Ureter (tissue), 1 donor: Measurements from ENCODE around the gene PERP. TPM values are rescaled to one million over a fixed set of nuclear protein-coding genes. Genes with fewer than 3 reads are reported as not detected.

ENCODE experiments used
- DNase-seq: peaks from one replicate; pipeline ENCODE4 v3.0.0-alpha.2; 2020; ENCODE audit warnings: low spot score
- total RNA-seq: library from RNA; stranded (reverse); gene quantifications from one replicate; pipeline ENCODE4 v1.2.4, GENCODE V29; 2023
- donor health status: DM: yes; HTN: yes; CAD: no.

Gene PERP
- total RNA-seq, 1 donor from 2014 or later: 95.5 TPM

DNA sequence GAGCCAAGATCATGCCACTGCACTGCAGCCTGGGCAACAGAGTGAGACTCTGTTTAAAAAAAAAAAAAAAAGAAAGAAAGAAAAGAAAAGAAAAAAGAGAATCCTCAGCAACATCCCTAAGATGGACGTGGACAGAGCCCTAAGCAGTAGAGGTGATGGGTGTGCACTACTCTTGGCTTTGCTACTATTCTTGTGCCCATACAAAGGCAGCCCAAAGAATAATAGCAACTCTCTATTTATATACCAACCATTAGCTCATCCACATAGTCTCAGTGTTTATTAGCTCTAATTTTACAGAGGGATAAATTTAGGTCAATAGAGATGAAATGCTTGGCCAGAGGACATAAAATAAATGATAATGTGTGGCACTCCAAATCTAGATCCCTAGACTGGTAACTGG lies 62.2 kb downstream of the PERP start:
- no peak for DNase-seq

DNA sequence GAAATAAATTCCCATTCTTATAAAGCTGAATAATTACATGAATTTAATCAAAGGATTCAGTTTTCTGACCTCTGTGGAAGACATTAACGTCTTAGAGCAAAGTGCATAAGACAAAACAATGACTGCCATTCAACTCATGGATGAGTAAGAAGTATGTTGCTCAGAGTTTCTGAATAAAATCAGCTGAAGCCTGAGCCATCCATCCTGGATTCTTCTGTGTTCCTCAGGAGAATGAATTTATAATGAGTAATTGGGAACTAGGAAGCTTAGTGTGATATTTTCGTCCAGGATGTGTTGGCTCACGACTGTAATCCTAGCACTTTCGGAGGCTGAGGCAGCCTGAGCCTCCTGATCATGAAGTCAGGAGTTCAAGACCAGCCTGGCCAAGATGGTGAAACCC lies 62.8 kb downstream of the PERP start:
- no peak for DNase-seq

Other genes starting within 250 kb of the PERP start
- gene TNFAIP3, start 240.2 kb downstream of the PERP start, total RNA-seq: 31.0 TPM
- gene ARFGEF3, start 54.5 kb upstream of the PERP start, total RNA-seq: 40.1 TPM
- not detected for gene PBOV1, start 111.1 kb upstream of the PERP start, total RNA-seq